ENCODE data around the gene LGR5.
"Not testable (repeated sequence)": the region's sequence is repeated elsewhere in the genome, so short reads cannot be mapped to it uniquely, and the experiment has no call there.

Gene LGR5

DNA sequence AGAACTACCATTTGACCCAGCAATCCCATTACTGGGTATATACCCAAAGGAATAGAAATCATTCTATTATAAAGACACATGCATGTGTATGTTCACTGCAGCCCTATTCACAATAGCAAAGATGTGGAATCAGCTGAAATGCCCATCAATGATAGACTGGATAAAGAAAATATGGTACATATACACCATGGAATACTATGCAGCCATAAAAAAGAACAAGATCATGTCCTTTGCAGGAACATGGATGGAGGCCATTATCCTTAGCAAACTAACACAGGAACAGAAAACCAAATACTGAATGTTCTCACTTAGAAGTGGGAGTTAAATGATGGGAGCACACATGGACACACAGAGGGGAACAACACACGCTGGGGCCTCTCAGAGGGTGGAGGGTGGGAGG is 116.2 kb downstream of the LGR5 start:
- DNase-seq = not testable (repeated sequence)

DNA sequence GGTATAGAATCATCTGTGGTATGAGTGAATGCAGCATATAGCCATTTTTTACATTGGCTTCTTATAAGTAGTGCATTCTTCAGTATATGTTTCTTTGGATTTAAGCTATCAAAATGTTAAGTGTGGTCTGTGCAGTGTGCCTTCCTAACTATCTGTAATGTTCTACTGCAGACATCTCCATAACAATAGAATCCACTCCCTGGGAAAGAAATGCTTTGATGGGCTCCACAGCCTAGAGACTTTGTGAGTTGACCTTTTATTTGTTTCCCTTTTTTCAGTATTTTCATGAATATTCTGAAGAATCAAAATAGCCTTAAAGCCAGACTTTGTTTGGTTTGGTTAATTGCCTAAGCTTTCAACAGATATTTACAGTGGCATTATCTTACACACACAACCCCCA is 116.8 kb downstream of the LGR5 start:
- no peak for DNase-seq

DNA sequence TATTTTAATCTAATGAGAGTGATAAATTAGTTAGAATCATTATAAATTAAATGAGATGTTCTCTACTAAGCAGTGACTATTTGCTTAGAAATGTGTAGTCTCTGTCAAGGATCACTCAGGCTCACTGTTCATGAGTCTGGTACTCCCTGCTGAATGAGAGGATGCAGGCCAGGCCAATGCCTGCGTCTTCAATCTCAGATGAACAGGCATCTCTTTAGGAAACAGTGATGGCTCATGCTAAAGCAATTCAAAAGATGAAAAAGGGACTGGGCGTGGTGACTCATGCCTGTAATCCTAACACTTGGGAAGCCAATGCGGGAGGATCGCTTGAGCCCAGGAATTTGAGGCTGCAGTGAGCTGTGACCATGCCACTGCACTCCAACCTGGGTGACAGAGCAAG is 117.3 kb downstream of the LGR5 start:
- peak; percentile 96 for DNase-seq

DNA sequence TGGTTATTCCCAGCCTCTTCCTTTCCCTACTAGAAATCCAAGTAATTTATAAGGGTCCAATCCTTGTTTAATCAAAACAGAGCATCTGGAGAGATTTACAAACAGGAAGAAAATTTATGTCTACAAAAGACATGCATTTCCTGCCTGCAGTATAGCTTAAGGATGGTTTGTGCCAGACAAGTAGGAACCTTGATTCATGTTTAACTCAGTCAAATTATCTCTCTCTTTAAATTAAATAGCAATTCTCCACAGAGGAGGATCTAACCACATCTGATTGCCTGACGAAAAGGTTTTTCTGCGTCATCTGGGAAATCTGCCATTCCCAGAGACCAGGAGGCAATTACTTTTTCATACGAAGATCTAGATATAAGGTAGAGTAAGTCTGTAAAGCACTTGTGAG is 118.8 kb downstream of the LGR5 start:
- peak; percentile 21 for DNase-seq

DNA sequence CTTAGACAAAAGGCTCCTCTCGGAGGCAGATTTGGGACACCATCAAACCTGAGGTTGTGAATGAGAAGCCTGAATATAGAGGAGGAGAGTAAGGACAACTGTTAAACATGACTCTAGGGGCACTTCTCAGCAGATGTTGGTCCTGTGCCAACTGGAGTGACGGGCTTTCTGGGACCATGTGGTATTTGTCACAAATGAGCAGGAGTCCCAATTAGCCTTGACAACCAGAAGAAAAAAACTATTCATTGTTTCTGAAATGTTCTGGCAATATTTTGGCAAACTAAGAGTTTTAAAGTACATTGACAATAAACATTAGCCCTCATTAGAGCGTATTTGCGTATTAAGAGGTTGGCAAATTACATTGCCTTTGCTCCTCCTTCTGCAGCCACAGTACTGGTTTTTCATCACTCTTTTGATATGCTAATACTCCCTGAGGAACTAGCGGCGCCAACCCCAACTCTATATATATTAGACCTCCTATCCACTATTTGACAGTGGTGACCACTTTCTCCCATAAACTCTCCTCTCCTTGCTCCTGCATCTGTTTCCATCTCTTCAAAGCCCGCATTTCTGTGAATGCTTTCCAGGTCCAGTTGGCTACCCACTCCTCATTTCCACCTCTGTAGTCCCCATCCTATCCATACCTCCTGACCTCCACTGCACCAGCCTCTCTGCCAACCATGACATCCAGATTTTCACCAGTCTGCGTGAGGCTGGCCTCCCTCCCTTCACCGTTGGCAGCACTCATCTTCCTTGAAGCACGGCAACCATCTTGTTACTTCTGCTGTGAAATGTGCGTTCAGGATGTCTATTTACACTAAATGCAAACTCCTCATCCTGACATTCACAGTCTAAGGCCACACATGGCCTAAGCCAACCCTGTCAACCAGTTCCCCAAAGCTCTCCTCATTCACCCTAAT is 123.3 kb downstream of the LGR5 start:
- DNase-seq = no peak

DNA sequence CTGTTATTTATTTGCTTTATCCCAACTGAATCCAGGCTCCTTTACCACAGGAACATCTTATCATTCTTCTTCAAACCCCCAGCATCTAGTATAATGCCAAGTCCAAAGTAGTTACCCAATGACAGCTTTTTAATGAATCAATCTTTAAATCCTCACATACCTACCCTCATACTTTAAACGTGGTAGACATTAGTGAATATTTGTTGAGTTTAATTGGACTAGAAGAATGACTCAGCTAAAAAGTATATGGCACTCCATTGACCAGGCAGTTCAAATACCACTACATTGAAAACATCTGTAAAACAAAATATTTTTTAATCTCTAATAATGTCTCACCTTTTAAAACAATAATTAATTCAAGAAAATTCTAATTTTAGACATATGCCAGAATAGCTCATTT is 125.9 kb downstream of the LGR5 start:
- no peak for DNase-seq

DNA sequence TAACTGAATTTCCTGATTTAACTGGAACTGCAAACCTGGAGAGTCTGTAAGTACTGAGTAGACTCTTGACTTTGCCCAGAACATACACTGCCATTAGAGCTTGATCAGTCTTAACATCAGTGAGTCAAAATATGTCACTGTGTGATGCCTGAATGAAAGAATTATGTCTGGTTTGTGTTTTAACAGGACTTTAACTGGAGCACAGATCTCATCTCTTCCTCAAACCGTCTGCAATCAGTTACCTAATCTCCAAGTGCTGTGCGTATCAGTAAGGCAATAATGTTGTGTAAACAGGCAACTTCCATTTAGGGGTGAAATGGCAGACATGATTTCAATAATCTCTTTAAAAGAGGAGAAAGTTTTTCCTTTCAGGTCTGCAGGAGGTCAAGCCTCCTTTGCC is 127.1 kb downstream of the LGR5 start:
- no peak for DNase-seq

DNA sequence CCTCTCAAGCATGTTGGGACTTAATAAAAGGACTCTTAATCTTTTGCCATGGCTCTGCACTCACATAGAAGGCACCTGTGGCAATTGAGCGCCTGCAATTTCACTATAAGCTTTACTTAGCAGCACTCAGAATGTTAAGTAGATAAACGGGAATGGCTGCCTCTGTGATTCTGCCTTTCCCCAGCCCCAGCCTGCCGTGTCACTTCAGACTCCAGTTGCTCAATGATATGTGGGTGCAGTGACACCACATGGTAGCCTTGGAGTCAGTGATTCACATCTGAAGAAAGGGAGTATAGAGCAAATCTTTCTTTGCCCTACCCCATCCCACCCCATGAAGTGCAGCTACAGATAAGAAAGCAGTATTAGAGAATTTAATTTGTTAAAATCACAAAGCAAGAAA is 127.9 kb downstream of the LGR5 start:
- no peak for DNase-seq

DNA sequence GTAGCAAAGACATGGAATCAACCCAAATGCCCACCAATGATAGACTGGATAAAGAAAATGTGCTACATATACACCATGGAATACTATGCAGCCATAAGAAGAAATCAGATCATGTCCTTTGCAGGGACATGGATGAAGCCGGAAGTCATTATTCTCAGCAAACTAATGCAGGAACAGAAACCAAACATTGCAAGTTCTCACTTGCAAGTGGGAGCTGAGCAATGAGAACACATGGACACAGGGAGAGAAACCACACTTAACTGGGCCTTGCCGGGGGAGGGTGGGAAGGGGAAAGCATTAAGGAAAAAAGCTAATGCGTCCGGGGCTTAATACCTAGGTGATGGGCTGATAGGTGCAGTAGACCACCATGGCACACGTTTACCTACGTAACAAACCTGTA is 130.3 kb downstream of the LGR5 start:
- DNase-seq = not testable (repeated sequence)

DNA sequence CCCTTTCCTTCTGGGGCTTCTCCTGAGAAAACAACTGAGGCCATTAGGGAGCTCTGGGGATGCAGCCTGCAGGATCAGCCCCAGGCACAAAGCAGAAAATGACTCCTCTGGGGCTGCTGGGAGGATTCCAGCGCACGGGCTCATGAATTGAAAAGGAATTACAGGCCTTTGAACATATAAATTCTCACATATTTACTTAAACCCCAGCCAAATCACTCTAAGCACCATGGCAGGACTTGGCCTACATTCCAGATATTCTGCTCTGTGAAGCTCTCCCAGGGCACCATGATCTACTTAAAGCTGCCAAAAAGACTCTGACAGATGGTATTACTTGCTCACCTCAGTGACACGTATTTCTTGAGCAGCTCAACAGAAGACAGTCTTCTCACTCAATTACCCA is 136.9 kb downstream of the LGR5 start:
- DNase-seq = no peak

DNA sequence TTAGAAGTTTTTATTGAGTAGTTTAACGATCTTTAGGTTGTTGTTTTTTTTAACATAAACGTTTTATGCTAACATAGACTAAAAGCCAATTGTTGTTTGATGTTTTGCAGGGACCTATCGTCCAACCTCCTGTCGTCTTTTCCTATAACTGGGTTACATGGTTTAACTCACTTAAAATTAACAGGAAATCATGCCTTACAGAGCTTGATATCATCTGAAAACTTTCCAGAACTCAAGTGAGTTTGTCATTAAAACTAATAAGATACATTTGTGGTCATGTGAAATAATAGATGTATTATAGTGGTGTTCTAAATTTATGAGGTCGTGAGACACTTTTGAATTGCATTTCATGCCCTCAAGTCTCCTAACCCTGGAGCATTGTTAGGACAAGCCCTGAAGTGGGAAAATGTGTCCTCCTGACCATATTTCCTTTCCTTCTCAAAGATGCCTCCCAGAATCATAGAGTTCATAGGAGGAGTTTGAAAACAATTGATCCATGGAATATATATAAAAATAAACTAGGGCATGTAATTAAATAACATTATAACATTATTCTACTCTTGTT is 139.2 kb downstream of the LGR5 start:
- DNase-seq = no peak

DNA sequence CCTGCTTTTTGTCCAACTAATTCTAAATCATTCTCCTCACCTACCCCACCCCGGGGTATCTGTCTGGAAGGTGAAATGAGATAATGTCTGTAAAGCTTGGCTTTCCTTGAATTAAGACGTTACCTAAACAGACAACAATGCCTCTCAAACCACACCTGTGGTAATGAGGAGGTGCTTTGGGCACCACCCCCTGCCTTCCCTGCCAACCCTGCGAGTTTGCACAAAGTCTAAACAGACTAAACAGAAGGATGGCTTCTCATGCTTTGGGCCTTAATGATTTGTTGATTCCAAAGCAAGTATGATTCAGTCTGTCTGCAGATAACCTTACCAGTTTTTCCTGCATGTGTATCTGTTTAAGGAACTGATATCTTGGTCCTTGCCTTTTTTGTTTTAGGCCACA is 141.6 kb downstream of the LGR5 start:
- DNase-seq = no peak

DNA sequence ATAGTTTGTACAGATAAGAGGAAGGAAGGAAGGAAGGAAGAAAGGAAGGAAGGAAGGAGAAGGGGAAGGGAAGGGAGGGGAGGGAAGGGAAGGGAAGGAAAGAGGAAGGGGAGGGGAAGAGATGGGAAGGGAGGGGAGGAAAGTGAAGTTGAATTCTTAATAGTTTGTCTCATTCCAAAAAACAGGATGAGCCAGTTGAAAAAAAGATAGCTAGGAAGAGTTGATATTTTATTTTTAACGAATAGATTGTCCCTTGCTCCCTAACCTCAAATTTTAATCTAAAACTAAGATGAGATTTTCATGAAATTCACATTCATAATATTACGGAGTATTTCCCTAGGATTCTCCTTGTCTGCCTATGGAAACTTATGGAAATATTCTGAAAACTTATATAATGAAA is 143.3 kb downstream of the LGR5 start:
- no peak for DNase-seq

DNA sequence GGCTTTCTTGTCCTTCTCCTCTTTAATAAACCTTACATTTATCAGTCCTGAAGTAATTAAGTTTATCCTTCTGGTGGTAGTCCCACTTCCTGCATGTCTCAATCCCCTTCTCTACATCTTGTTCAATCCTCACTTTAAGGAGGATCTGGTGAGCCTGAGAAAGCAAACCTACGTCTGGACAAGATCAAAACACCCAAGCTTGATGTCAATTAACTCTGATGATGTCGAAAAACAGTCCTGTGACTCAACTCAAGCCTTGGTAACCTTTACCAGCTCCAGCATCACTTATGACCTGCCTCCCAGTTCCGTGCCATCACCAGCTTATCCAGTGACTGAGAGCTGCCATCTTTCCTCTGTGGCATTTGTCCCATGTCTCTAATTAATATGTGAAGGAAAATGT is 144.8 kb downstream of the LGR5 start:
- DNase-seq = no peak

DNA sequence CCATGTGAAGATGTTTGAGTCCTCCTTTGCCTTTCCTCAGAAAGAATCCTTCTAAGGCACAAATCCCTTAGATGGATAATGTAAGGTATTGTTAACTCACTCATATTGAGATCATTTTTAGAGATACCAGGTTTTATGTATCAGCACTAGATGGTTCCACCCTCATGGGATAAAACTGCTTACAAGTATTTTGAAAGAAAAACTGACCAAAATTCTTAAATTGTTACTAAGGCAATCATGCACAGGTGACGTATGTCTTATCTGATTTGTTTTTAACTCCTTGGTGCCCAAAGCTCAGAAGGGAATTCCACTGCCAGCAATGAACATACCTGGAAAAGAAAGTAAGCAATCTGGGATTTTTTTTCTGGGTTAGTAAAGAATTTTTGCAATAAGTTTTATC is 145.6 kb downstream of the LGR5 start:
- no peak for DNase-seq

DNA sequence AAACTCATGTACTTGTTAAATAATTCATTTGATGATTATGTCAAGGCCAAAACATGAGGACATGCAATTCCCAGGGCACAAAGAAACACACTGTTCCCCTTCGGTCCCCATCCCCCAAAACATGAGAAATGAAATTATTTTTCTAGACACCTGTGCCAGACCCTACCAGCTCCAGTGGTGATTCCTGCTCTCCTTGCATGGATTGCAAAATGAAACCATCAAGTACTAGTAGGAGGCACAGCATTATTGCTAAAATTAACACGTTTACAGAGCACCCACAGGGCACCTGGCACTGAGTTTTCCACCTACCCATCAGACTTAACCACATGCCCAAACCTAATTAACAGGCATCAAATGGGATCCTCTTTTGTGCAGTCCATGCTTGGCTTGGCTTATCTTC is 147.4 kb downstream of the LGR5 start:
- DNase-seq = no peak

DNA sequence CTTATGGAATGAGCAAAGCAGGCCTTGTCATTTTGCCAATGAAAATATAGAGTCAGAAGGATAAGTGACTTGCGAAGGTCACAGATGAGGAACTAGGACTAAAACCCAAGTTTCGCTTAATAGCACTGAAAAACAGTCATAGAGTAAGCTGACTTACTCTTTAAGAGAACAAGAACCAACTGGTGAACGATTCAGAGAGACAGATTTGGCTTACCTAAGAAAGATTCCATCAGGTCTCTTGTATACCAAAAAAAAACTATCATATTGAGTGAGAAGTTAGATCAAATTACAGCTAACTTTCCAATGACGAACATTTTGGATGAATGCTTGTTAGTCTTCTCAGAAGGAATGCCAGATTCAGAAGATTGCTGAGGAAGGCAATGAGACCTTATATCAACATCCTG is 149.9 kb downstream of the LGR5 start:
- no peak for DNase-seq

DNA sequence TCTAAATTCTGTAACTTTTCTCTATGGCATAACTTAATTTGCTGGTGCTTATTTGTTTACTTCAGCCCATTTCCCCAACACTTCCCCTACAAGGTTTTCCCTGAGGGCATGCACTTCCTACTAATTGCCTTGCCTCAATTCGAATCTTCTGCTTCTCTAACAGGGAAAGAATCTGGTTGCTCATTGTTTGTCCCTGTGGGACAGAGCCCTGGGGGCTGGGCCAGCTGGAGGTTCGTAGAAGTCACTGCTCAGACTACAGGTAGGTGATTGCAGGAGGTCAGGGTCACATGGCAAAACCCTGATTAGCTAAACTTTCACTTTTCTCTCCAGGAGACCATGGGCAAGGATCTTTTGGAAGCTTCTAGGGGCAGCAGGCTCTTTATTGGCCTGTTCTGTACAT is 152.0 kb downstream of the LGR5 start:
- DNase-seq = no peak

DNA sequence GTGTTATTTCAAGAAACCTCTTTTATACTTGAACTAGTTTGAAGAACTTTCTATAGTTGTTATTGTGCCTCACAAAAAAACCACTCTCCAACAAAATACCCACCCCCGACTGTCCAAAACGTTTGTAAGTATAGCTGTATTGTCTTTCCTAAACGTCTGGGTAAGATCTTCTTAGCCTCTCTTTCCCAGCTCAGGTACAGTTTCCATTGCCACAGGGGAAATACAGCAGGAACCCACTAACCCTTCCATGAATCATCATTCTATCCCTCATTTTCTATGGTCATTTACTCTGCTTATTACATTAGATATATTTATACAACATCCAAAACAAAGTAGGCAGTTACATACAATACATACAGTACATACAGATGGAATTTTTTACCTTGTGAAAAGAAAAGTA is 153.2 kb downstream of the LGR5 start:
- no peak for DNase-seq

DNA sequence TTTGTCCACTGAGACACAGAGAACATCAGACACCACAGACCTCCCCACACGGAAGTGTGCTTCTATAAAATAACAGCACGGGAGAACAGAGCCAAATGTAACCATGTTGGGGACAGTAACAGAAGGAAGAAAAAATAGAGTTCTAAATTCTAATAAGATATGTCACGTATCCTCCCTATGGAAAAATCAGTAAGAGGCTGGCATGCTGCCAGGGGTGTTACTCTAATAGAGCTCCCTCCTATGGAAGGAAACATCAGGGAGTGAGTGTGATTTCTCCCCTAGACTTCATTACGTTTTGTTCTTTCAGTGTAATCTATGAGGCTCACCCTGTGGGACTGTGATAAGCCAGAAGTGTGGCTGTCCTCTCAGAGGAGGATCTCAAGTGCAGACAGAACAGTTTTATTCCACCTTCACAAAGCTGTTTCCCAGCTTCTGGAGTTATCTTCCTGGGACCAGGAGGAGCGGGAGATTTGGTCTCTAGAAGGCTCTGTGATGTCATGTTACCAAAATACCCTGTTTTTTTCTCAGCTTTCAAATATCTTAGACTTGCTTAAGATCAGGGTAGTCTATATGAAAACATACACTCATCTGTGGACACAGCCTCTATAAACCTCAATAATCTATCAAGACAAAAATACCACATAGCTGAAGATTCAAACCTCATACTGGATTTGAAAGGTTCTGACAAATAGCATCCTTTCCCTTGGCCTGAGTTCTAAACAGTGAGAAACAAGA is 154.8 kb downstream of the LGR5 start:
- no peak for DNase-seq

DNA sequence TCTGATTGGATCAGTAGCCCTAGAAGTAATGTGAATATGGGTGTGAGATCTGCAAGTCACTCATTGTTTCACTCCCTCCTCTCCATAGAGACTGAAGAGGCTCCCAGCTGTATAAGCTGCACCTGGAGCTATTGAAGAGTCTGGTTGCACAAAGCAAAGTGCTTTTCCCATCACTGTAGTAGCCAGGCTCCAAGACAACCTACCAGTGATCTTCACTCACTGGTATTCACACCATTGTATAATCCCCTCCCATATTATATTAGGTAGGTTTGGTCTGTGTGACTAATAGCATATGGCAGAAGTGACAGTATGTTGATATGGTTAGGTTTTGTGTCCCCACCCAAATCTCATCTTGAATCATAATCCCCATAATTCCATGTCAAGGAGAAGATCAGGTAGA is 159.6 kb downstream of the LGR5 start:
- DNase-seq = no peak

DNA sequence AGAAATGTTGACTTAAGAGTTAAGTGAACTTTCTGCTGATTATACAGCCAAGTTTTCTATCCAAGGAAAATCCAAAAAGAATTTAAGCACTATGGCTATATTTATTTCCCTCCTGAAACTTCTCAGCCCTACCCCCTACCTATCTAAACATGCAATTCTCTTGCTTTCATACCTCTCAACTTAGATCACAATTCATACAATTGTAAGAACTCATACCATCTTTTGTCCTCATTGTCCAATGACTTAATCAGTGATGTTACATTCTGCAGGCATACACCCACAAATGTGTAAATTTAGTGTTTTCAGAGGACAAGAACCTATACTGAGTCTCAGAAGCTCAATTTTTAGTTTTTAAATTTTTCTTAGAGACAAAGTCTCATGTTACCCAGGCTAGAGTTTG is 161.9 kb downstream of the LGR5 start:
- no peak for DNase-seq

DNA sequence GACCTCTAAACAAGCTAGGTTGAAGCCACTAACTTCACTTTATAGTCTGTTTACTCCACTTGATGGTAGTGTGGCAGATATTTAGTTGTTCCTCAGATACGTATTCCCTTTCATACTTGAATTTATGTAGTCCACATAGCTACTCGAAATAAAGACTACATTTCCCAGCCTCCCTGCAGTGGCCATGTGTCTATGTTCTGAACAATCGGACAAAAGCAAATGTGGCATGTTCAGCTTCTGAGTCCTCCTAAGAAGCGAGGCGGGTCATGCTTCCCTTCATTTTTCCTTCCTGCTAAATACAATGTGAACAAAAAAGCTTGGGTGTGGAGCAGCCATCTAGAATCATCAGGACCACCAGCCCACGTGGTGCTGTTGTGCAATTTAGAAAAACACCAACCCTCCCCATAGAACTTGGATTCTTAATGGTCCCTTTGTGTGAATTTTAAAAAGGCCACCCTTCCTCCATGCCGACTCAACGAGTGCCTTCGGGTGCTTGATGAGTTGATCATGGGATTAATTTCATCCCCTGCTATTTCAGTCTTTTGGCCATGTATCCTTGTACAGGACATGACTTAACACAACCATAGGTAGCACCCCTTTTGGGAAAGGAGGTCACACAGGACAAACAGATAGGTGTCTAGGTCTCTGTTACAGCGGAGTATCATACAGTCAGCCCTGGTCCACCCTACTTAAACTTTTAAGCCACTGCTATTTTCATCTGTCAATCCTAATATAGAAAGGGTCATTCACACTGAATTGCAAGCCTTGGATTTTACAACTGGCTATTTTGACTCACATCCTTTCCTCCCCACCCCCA is 163.4 kb downstream of the LGR5 start:
- no peak for DNase-seq
